Bronchial epithelial cell (primary cell): ENCODE data around the gene P2RY10. TPM values are rescaled to one million over a fixed set of nuclear protein-coding genes. Genes with fewer than 3 reads are reported as not detected.
"Not testable (repeated sequence)": the region's sequence is repeated elsewhere in the genome, so short reads cannot be mapped to it uniquely, and the experiment has no call there.

Source experiments
- DNase-seq: peaks from one replicate; pipeline ENCODE4 v3.0.0-alpha.2; 2010; ENCODE audit warnings: low read depth
- FAIRE-seq: peaks from 2 replicates; lab custom pipeline; 2011; peaks lifted over from hg19 to GRCh38; lab: Jason Lieb, UNC
- H3K27me3 ChIP-seq: 2 replicates; pipeline ENCODE4 v1.5.1; 2011; ENCODE audit warnings: low read length; ENCODE audit not compliant: control insufficient read depth, insufficient read depth
- H3K36me3 ChIP-seq: 2 replicates; pipeline ENCODE4 v1.5.1; 2011; ENCODE audit warnings: low read length; ENCODE audit not compliant: control insufficient read depth, insufficient read depth
- H3K4me3 ChIP-seq: 2 replicates; pipeline ENCODE4 v1.5.1; 2011; ENCODE audit warnings: mild to moderate bottlenecking, low read depth, low read length, control low read depth
- total RNA-seq: library from RNA; depleted of rRNA; stranded (reverse); fragments of >200 nt; gene quantifications from 2 replicates; pipeline ENCODE4 v1.2.1, GENCODE V29; 2014
- TF ChIP-seq, protein P1 (sequence below): IDR thresholded peaks from 2 replicates; pipeline ENCODE4 v1.5.1; 2011; ENCODE audit warnings: mild to moderate bottlenecking, moderate library complexity, low read length, control low read depth, inconsistent platforms; ENCODE audit not compliant: insufficient read depth, severe bottlenecking

The P2RY10 gene
- total RNA-seq, 1 donor from 2014 or later = not detected

DNA sequence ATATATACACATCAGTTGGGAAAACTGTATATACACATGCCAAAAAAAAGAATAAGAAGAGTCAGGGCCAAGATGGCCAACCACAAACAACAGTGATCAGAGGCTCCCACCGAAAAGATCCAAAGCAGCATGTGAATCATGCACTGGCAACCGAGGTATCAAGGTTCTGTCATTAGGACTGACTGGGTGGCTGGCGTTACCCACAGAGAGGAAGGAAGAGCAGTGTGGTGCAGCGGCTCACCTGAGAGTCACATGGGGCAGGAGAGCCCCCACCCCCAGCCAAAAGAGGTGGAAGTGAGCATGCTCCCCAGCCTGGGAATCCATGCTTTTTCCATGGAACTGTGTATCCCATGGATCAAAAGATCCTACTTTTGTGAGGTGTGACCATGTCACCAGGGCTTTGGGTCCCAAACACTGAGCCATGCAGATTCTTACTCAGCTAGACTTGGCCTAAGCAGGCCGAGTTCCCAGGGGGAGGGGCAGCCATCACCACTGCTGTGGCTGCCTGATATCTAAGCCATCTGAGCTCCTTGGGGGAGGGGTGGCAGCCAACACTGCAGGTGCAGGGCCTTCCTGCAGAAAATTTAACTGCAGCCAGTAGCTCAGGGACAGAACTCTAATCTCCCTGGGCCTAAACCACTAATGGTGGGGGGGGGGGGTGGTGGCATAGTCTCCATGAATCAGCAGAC lies 52.8 kb downstream of the P2RY10 start:
- DNase-seq = no peak
- Histone ChIP-seq H3K27me3 (no peaks in the 10 kb centered on the region), H3K4me3 (no peak overlapping the region), H3K36me3 (no peaks in the 10 kb centered on the region)
- TF ChIP-seq, protein P1, sequence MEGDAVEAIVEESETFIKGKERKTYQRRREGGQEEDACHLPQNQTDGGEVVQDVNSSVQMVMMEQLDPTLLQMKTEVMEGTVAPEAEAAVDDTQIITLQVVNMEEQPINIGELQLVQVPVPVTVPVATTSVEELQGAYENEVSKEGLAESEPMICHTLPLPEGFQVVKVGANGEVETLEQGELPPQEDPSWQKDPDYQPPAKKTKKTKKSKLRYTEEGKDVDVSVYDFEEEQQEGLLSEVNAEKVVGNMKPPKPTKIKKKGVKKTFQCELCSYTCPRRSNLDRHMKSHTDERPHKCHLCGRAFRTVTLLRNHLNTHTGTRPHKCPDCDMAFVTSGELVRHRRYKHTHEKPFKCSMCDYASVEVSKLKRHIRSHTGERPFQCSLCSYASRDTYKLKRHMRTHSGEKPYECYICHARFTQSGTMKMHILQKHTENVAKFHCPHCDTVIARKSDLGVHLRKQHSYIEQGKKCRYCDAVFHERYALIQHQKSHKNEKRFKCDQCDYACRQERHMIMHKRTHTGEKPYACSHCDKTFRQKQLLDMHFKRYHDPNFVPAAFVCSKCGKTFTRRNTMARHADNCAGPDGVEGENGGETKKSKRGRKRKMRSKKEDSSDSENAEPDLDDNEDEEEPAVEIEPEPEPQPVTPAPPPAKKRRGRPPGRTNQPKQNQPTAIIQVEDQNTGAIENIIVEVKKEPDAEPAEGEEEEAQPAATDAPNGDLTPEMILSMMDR = no peak
- FAIRE-seq = no peak

DNA sequence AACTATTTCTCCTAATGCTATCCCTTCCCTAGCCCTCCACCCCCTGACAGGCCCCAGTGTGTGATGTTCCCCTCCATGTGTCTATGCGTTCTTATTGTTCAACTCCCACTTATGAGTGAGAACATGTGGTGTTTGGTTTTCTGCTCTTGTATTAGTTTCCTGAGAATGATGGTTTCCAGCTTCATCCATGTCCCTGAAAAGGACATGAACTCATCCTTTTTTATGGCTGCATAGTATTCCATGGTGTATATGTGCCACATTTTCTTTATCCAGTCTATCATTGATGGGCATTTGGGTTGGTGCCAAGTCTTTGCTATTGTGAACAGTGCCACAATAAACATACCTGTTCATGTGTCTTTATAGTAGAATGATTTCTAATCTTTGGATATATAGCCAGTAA lies 62.3 kb downstream of the P2RY10 start:
- FAIRE-seq, H3K27me3 ChIP-seq, DNase-seq, H3K4me3 ChIP-seq, H3K36me3 ChIP-seq: not testable (repeated sequence)

Other genes with a start within 250 kb of the P2RY10 start
- not detected in 2 replicates for gene LPAR4, start 197.7 kb upstream of the P2RY10 start, total RNA-seq
- not detected in 2 replicates for gene GPR174, start 199.3 kb downstream of the P2RY10 start, total RNA-seq